ENCODE measurements around the gene KIFC1. TPM values are rescaled to one million over a fixed set of nuclear protein-coding genes. Genes with fewer than 3 reads are reported as not detected.

Gene KIFC1
- total RNA-seq, 2 donors from 2014 or later = 0.81 to 0.85 TPM

GRCh38 chr6:33419580-33420490, 28.2 kb downstream of the KIFC1 start, which contains the start of gene SYNGAP1:
SYNGAP1 (plus strand) TSS chr6:33420065; CDS start chr6:33420265, 200 bp downstream.
- DNase-seq (ENCODE audit: low spot score) (no peak), ATAC-seq (ENCODE audit: insufficient number of reproducible peaks, low FRiP score, low read depth) (no peak)
- H3K27me3 ChIP-seq (replicated peaks; ENCODE audit: insufficient read depth) = no peaks in the 10 kb centered on the region
- peaks cover 10% of the 10 kb centered on the region for H3K36me3 ChIP-seq
- H3K4me1 ChIP-seq (ENCODE audit: control insufficient read depth in 1 of 2, low read depth in 2 of 2) = peaks cover 22 to 52% of the 10 kb centered on the region in 2 donors
- peak within 1 kb of the TSS; percentile 70 for H3K4me3 ChIP-seq
- no peaks in the 10 kb centered on the region for H3K9me3 ChIP-seq
- peak within 1 kb of the TSS; percentile 91 to 92 for H3K27ac ChIP-seq
- TF ChIP-seq CTCF (IDR thresholded peaks at IDR 0.05) = no peak

GRCh38 chr6:33420491-33421343, 29.1 kb downstream of the KIFC1 start:
- ATAC-seq (ENCODE audit: insufficient number of reproducible peaks, low FRiP score, low read depth) = no peak
- peaks cover 23 to 49% of the 10 kb centered on the region in 2 donors for H3K4me1 ChIP-seq (ENCODE audit: control insufficient read depth in 1 of 2, low read depth in 2 of 2)
- peak overlapping the region; percentile 54 to 62 for H3K27ac ChIP-seq
- no peak for TF ChIP-seq CTCF (IDR thresholded peaks at IDR 0.05)
- no peaks in the 10 kb centered on the region for H3K27me3 ChIP-seq (replicated peaks; ENCODE audit: insufficient read depth)
- peak overlapping the region; percentile 68 for H3K4me3 ChIP-seq
- H3K36me3 ChIP-seq = peaks cover 4% of the 10 kb centered on the region
- H3K9me3 ChIP-seq = no peaks in the 10 kb centered on the region
- DNase-seq (ENCODE audit: low spot score) = no peak

GRCh38 chr6:33421344-33421643, 29.7 kb downstream of the KIFC1 start:
- H3K27ac ChIP-seq = peak overlapping the region in 1 of 2 donors; percentile 5
- H3K9me3 ChIP-seq = no peaks in the 10 kb centered on the region
- no peak overlapping the region for H3K4me3 ChIP-seq
- no peaks in the 10 kb centered on the region for H3K36me3 ChIP-seq
- TF ChIP-seq CTCF (IDR thresholded peaks at IDR 0.05) = no peak
- H3K27me3 ChIP-seq (replicated peaks; ENCODE audit: insufficient read depth) = no peaks in the 10 kb centered on the region
- DNase-seq (ENCODE audit: low spot score) (no peak), ATAC-seq (ENCODE audit: insufficient number of reproducible peaks, low FRiP score, low read depth) (no peak)
- H3K4me1 ChIP-seq (ENCODE audit: control insufficient read depth in 1 of 2, low read depth in 2 of 2) = peaks cover 24 to 45% of the 10 kb centered on the region in 2 donors

GRCh38 chr6:33423777-33424176, 32.2 kb downstream of the KIFC1 start:
- H3K27me3 ChIP-seq (replicated peaks; ENCODE audit: insufficient read depth) = no peaks in the 10 kb centered on the region
- no peak overlapping the region for H3K4me3 ChIP-seq
- no peaks in the 10 kb centered on the region for H3K36me3 ChIP-seq
- H3K4me1 ChIP-seq (ENCODE audit: control insufficient read depth in 1 of 2, low read depth in 2 of 2) = peaks cover 28 to 45% of the 10 kb centered on the region in 2 donors
- no peak for ATAC-seq (ENCODE audit: insufficient number of reproducible peaks, low FRiP score, low read depth)
- peak overlapping the region in 1 of 2 donors; percentile 66 for H3K27ac ChIP-seq
- no peaks in the 10 kb centered on the region for H3K9me3 ChIP-seq
- no peak for TF ChIP-seq CTCF (IDR thresholded peaks at IDR 0.05)
- DNase-seq (ENCODE audit: low spot score) = no peak

All from thoracic aorta (tissue), 2 donors.